Measurements from ENCODE around the gene ARHGEF2.

- TF ChIP-seq, protein P1, sequence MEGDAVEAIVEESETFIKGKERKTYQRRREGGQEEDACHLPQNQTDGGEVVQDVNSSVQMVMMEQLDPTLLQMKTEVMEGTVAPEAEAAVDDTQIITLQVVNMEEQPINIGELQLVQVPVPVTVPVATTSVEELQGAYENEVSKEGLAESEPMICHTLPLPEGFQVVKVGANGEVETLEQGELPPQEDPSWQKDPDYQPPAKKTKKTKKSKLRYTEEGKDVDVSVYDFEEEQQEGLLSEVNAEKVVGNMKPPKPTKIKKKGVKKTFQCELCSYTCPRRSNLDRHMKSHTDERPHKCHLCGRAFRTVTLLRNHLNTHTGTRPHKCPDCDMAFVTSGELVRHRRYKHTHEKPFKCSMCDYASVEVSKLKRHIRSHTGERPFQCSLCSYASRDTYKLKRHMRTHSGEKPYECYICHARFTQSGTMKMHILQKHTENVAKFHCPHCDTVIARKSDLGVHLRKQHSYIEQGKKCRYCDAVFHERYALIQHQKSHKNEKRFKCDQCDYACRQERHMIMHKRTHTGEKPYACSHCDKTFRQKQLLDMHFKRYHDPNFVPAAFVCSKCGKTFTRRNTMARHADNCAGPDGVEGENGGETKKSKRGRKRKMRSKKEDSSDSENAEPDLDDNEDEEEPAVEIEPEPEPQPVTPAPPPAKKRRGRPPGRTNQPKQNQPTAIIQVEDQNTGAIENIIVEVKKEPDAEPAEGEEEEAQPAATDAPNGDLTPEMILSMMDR (IDR thresholded peaks at IDR 0.05; ENCODE audit: low read depth, low read length, poor library complexity, severe bottlenecking), result no peak
- no peak for TF ChIP-seq EZH2phosphoT487 (IDR thresholded peaks at IDR 0.05; ENCODE audit: borderline replicate concordance, low read length)
Observed at GRCh38 chr1:155918660-155919059, 59.7 kb downstream of the ARHGEF2 start.
